Astrocyte (in vitro differentiated cells and primary cell): ENCODE results near the gene PDE3B. TPM values are rescaled to one million over a fixed set of nuclear protein-coding genes. Genes with fewer than 3 reads are reported as not detected.
A peak's percentile ranks its signal among the peaks of the same experiment; 100 is the strongest.

ENCODE experiments used
- DNase-seq: peaks from one replicate; pipeline ENCODE4 v3.0.0-alpha.2; 2010; ENCODE audit warnings: low read depth
- FAIRE-seq: peaks from 2 replicates; lab custom pipeline; 2011; peaks lifted over from hg19 to GRCh38; lab: Jason Lieb, UNC
- H2AFZ ChIP-seq: 2 replicates; pipeline ENCODE4 v1.6.0; 2012; ENCODE audit warnings: low read depth, low read length, inconsistent platforms
- H3K27ac ChIP-seq: 2 replicates; pipeline ENCODE4 v1.5.1; 2011; ENCODE audit warnings: low read depth, low read length, inconsistent platforms
- H3K27me3 ChIP-seq: 2 replicates; pipeline ENCODE4 v1.6.0; 2011; ENCODE audit warnings: low read length, inconsistent platforms; ENCODE audit not compliant: insufficient read depth
- H3K36me3 ChIP-seq: 2 replicates; pipeline ENCODE4 v1.5.1; 2011; ENCODE audit warnings: low read length, inconsistent platforms; ENCODE audit not compliant: insufficient read depth
- H3K4me1 ChIP-seq: 2 replicates; pipeline ENCODE4 v1.5.1; 2011; ENCODE audit warnings: low read length, inconsistent platforms; ENCODE audit not compliant: insufficient read depth
- H3K4me2 ChIP-seq: 2 replicates; pipeline ENCODE4 v1.6.0; 2012; ENCODE audit warnings: low read length, inconsistent platforms
- H3K4me3 ChIP-seq: 2 replicates; pipeline ENCODE4 v1.5.1; 2011; ENCODE audit warnings: low read depth, mild to moderate bottlenecking, low read length, inconsistent platforms; ENCODE audit not compliant: insufficient read depth
- H3K79me2 ChIP-seq: 2 replicates; pipeline ENCODE4 v1.6.0; 2012; ENCODE audit warnings: mild to moderate bottlenecking, low read length, inconsistent platforms; ENCODE audit not compliant: insufficient read depth
- H3K9ac ChIP-seq: 2 replicates; pipeline ENCODE4 v1.6.0; 2012; ENCODE audit warnings: mild to moderate bottlenecking, low read length, inconsistent platforms
- H3K9me3 ChIP-seq: 2 replicates; pipeline ENCODE4 v1.5.1; 2012; ENCODE audit warnings: low read depth, mild to moderate bottlenecking, low read length, inconsistent platforms; ENCODE audit not compliant: insufficient read depth
- H4K20me1 ChIP-seq: 2 replicates; pipeline ENCODE4 v1.6.0; 2012; ENCODE audit warnings: low read length, inconsistent platforms; ENCODE audit not compliant: insufficient read depth
- H3K27ac Mint-ChIP-seq: one replicate; pipeline ENCODE4 v1.8.0; 2021; ENCODE audit warnings: mild to moderate bottlenecking, mixed read lengths; ENCODE audit not compliant: unreplicated experiment
- H3K27me3 Mint-ChIP-seq: one replicate; pipeline ENCODE4 v1.8.0; 2021; ENCODE audit warnings: low read depth, mixed read lengths; ENCODE audit not compliant: unreplicated experiment
- H3K36me3 Mint-ChIP-seq: one replicate; pipeline ENCODE4 v1.8.0; 2021; ENCODE audit warnings: low read depth, mixed read lengths; ENCODE audit not compliant: unreplicated experiment
- H3K4me1 Mint-ChIP-seq: one replicate; pipeline ENCODE4 v1.8.0; 2021; ENCODE audit warnings: low read depth, mixed read lengths; ENCODE audit not compliant: unreplicated experiment
- H3K4me3 Mint-ChIP-seq: one replicate; pipeline ENCODE4 v1.8.0; 2021; ENCODE audit warnings: mild to moderate bottlenecking, moderate library complexity, mixed read lengths; ENCODE audit not compliant: unreplicated experiment
- H3K9me3 Mint-ChIP-seq: one replicate; pipeline ENCODE4 v1.8.0; 2021; ENCODE audit warnings: mild to moderate bottlenecking, mixed read lengths; ENCODE audit not compliant: unreplicated experiment
- CTCF ChIP-seq: IDR thresholded peaks from 2 replicates; pipeline ENCODE4 v1.5.1; 2011; ENCODE audit warnings: low read depth, mild to moderate bottlenecking, inconsistent platforms, low read length, moderate library complexity; ENCODE audit not compliant: insufficient read depth
- EZH2 ChIP-seq: IDR thresholded peaks from 2 replicates; pipeline ENCODE4 v1.6.1; 2012; ENCODE audit warnings: mild to moderate bottlenecking, low read length, inconsistent platforms; ENCODE audit not compliant: insufficient read depth
- total RNA-seq: library from RNA; stranded (reverse); gene quantifications from 2 replicates; pipeline ENCODE4 v1.2.1, GENCODE V29; 2021

The PDE3B gene
- total RNA-seq, 1 donor from 2014 or later = 2.9 TPM

- Histone ChIP-seq H3K27me3 (no peaks in the 10 kb centered on the region), H3K27ac (no peak overlapping the region), H3K36me3 (no peaks in the 10 kb centered on the region), H4K20me1 (no peaks in the 10 kb centered on the region), H3K9me3 (no peaks in the 10 kb centered on the region), H3K9ac (no peak overlapping the region), H3K79me2 (no peaks in the 10 kb centered on the region), H3K4me2 (no peak overlapping the region), H2AFZ (no peak overlapping the region), H3K4me3 (no peak overlapping the region), H3K4me1 (no peaks in the 10 kb centered on the region)
- no peaks in the 10 kb centered on the region for H3K36me3 Mint-ChIP-seq
- H3K4me1 Mint-ChIP-seq = peaks cover 3% of the 10 kb centered on the region
- FAIRE-seq (no peak), DNase-seq (no peak)
- H3K4me3 Mint-ChIP-seq = no peak overlapping the region
- H3K27ac Mint-ChIP-seq = no peak overlapping the region
- TF ChIP-seq EZH2 = no peak
- TF ChIP-seq CTCF = no peak
- no peaks in the 10 kb centered on the region for H3K27me3 Mint-ChIP-seq
- peaks cover 2% of the 10 kb centered on the region for H3K9me3 Mint-ChIP-seq
These were observed 26.4 kb downstream of the PDE3B start for GRCh38 chr11:14669958-14670357.

- TF ChIP-seq CTCF = no peak
- no peak for TF ChIP-seq EZH2
- Histone ChIP-seq H3K4me3 (no peak overlapping the region), H3K9ac (no peak overlapping the region), H3K27ac (no peak overlapping the region), H2AFZ (no peak overlapping the region), H3K9me3 (no peaks in the 10 kb centered on the region), H3K4me1 (no peaks in the 10 kb centered on the region), H3K4me2 (no peak overlapping the region), H4K20me1 (no peaks in the 10 kb centered on the region), H3K79me2 (no peaks in the 10 kb centered on the region), H3K36me3 (no peaks in the 10 kb centered on the region), H3K27me3 (no peaks in the 10 kb centered on the region)
- no peak overlapping the region for H3K27ac Mint-ChIP-seq
- FAIRE-seq = no peak
- no peaks in the 10 kb centered on the region for H3K27me3 Mint-ChIP-seq
- H3K36me3 Mint-ChIP-seq = no peaks in the 10 kb centered on the region
- no peaks in the 10 kb centered on the region for H3K9me3 Mint-ChIP-seq
- H3K4me3 Mint-ChIP-seq = no peak overlapping the region
- peak; percentile 20 for DNase-seq
- H3K4me1 Mint-ChIP-seq = peaks cover 3% of the 10 kb centered on the region
These were observed 29.0 kb downstream of the PDE3B start for GRCh38 chr11:14672635-14673034.

- Histone ChIP-seq H3K4me1 (no peaks in the 10 kb centered on the region), H3K79me2 (no peaks in the 10 kb centered on the region), H3K27me3 (no peaks in the 10 kb centered on the region), H3K9me3 (no peaks in the 10 kb centered on the region), H3K9ac (no peak overlapping the region), H4K20me1 (no peaks in the 10 kb centered on the region), H3K27ac (no peak overlapping the region), H2AFZ (no peak overlapping the region), H3K4me3 (no peak overlapping the region), H3K4me2 (no peak overlapping the region), H3K36me3 (no peaks in the 10 kb centered on the region)
- no peaks in the 10 kb centered on the region for H3K9me3 Mint-ChIP-seq
- no peak for DNase-seq
- no peak overlapping the region for H3K27ac Mint-ChIP-seq
- H3K4me3 Mint-ChIP-seq = no peak overlapping the region
- peaks cover 3% of the 10 kb centered on the region for H3K4me1 Mint-ChIP-seq
- no peaks in the 10 kb centered on the region for H3K27me3 Mint-ChIP-seq
- no peaks in the 10 kb centered on the region for H3K36me3 Mint-ChIP-seq
- FAIRE-seq = no peak
- no peak for TF ChIP-seq EZH2
- TF ChIP-seq CTCF = no peak
These were observed 29.8 kb downstream of the PDE3B start for GRCh38 chr11:14673421-14673820.
